NCI-H510A treated with DMSO at 0.1 percent for 48 hours (cell line): ENCODE measurements around the gene CBX7.

Experiments
- DNase-seq: peaks from one replicate; lab custom pipeline; 2025; lab: John Stamatoyannopoulos, UW

CBX7 gene

DNA sequence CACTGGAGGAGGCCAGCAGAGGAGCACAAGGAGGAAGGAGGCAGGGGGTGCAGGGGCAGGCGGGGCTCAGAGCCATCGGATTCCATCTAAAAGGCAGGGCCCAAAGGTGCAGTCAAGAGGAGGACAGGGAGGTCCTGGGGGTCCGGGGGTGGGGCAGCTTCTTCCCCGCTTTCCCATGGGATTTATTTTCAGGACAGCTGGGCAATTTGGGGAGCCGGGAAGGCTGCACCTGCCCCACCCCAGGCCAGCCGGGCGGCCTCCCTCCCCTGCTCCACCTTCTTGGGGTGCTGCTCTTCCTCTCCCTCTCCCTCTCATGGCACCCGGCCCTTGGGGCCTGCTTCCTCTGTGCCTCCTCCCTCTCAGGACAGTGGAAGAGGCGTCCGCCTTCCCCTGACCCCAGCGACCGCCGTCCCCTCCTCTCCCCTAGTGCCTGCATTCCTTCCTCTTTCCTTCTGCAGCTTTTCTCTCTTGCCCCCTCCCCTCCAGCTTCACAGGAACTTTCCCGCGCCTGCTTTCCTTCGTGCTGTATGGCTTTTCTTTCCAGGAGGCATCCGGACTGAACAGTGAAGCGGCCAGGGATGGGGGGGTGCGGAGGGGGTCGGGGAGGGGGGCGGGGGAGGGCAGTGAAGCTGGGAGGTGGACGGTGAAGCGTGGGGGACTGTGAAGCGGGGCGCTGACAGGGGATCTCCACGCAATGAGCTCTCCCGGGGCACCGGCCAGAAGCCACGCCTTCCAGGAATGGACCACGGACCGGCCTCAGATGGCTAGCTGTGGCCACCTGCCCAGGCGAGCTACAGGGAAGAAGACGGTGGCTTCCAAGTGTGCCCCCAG is 28.5 kb downstream of the CBX7 start:
- DNase-seq, result no peak

DNA sequence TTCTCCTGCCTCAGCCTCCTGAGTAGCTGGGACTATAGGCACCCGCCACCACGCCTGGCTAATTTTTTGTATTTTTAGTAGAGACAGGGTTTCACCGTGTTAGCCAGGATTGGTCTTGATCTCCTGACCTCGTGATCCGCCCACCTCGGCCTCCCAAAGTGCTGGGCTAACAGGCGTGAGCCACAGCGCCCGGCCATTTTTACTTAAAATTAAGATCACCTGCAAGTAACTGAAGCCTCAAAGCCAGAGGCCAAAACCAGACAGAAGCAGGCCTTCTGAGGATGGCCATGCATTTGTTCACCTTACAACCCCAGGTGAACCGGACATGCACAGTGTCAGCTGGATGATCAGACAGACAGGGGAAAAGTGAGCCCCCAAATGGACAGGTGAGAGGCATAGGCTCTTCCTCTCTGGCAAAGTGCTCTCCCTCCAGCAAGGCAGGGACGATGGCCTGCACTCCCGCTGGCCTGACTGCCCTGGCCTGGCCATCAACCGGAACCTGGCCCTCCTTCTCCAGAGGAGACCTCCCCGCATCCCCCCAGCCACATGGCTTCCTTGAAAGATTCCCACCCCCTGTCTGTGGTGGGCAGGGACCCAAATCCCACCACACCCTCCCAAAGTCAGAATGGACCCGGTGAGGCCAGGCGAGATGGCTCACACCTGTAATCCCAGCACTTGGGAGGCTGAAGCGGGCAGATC is 29.6 kb downstream of the CBX7 start:
- DNase-seq, result no peak

DNA sequence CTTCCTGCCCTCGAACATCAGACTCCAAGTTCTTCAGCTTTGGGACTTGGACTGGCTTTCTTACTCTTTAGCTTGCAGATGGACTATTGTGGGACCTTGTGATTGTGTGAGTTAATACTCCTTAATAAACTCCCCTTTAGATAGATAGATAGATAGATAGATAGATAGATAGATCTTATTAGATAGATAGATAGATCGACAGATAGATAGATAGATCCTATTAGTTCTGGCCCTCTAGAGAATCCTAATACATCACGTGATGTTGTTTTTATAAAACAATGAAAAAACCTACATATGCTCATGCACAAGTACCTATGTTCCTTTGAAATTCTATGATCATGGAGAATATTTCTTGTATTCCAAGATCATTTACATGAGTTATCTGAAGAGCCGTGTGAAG is 31.5 kb downstream of the CBX7 start:
- DNase-seq, result no peak

DNA sequence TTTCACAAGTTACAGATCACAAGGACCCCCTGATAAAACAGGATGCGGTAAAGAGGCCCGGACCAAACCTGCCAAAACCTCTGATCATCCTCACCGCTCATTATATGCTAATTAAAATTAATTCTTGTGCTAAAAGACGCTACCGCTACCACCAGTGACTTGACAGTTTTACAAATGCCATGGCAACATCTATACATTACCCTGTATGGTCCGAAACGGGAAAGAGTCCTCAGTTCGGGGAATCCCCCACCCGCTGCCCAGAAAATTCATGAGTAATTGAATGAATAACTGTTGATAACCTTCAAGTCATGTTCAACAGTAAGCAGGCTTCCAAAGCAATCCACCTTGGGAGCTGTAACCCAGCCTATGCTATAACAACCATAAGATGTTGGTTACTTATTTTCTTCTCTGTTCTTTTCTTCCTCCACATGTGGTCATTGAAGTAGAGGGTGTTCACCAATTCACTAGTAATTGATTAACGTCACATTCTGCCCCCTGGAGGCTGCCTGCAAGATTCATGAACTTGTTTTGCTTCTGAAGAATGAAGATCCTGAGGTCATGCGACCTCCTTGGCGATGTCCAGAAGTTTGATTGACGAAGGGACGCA is 34.8 kb downstream of the CBX7 start:
- DNase-seq, result peak; percentile 27

DNA sequence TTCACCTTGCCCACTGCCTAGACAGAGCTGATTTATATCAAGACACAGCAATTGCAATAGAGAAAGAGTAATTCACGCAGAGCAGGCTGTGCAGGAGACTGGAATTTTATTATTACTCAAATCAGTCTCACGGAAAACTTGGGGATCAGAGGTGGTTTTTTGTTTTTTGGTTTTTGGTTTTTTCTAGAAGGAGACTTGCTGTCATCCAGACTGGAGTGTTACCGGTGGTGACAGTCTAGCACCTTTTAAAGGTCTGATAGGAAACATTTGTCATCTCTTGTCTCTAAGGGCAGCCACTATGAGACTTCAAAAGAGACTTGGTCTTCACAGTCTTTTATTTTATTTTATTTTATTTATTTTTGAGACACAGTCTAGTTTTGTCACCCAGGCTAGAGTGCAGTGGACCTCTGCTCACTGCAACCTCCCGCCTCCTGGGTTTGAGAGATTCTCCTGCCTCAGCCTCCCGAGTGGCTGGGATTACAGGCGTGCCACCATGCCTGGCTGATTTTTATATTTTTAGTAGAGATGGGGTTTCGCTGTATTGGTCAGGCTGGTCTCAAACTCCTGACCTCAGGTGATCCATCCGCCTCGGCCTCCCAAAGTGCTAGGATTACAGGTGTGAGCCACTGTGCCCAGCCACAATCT is 36.4 kb downstream of the CBX7 start:
- DNase-seq, result no peak

DNA sequence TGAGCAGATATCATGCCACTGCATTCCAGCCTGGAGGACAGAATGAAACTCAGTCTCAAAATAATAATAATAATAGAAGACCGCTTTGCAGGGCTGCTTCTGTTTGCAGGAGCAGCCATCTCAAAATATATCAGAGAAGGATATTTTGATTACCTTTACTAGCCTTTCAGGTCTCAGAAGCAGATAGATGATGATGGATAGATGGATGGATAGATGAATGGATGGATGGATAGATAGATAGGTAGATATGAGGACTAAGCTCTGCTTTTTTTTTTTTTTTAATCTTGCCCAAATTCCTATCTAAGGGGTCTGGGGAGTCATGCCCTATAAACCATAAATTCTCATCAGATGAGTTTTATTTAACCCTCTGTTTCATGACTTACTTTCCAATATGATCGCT is 36.9 kb downstream of the CBX7 start:
- DNase-seq, result no peak

DNA sequence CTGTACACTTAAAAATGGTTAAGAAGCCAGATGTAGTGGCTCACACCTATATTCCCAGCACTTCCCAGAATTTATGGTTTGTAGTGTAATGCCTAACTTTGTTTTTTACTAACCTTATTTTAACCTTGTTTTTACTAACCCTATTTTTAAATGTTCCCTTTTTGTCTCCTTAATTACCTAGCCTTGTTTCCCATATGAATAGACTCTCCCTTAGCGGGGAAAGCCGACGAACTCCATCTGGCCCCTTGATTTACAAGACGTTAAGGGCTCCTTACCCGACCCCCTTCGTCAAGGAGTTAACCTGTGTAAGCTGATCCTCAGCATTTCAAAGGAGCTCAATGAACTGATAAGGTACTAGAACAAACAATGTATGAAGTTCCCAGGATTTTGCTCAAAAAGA is 38.4 kb downstream of the CBX7 start:
- no peak for DNase-seq

DNA sequence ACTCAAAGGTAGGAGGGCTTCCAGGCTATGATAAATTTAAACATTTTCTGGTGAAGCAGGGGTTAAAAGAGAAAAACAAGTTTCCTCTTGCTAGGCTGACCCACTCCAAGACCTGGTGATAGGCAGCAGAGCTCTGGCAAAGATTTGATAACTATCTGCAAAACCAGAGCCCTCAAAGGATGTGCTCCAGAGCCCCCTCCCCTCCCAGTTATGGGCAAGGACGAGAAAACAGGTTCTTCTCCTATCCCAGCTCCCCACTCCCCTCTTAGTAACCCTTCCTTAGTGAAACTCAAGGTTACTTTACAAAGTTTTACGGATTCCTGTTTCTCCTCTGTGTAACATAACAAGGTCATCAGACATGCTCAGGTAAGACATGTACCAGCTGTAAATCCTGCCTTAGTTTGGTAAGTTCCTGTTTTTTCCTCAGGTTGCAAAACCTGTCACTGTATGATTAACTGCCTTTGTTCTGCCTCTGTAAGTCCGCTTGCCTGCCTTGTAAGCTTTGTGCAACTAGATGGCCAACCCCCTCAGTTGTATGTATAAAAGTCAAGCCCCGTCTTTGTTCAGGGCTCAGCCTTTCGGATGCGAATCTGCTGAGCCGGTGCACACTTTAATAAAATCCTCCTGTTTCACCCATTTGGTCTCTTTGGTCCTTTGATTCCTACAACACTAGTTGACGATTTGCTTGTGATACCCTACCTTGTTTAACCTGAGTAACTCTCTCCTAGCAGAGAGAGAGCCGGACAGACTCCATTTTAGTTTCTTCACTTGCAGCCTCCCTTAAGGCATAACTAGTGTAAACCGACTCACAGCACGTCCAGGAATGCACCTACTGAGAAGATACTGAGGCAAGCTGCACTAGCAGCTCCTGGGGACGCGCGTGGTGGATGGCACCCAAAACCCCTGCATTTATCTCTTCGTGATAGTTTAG is 41.6 kb downstream of the CBX7 start:
- peak; percentile 25 for DNase-seq

DNA sequence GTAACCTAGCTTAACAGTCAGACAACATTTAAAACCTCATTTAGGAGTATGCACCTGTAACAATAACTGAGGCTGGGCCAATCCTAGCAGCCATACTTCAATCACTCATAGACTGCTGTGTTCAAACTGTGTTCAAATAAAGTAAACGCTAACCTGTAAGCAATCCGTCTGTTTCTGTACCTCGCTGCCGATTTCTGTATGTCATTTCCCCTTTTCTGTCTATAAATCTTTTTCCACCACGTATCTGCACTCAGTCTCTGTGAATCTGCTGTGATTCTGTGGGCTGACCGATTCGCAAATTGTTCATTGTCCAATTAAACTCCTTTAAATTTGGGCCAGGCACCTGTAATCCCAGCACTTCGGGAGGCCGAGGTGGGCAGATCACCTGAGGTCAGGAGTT is 43.1 kb downstream of the CBX7 start:
- no peak for DNase-seq

DNA sequence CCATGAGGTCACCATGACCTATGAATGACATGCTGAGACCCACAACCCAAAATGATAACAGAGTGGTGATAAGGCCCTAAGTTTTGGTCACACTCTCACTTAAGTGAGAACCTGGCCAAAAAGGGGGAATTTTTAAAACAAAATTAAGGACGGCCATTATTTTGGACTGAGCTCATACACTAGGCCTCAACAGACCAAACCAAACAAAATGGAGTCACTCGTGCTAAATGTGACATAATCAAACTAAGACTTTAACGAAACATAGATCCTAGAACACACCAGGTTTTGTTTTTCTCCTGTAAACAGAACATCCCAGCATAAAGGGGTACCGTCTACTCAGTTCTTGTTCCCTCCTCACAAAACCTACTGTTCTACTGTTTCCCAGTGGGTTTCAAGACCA is 44.0 kb downstream of the CBX7 start:
- no peak for DNase-seq

DNA sequence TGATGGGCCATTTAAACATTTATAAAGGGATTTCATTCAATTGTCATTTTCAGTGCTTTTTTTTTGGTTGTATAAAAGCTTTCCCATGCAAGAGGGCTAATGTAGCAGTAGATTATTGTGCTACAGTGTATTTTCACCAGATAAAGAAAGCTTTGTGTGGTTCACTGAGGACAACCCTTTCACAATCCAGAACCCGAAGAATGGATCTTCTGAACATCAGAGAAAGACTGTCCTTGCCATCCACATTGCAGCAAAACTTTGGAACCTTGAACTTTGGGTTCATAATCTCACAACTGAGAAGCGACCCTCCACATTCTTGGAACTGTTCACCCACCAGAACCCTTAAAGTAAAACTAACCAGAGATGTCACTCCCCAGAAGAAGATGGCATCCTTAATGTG is 46.2 kb downstream of the CBX7 start:
- no peak for DNase-seq

DNA sequence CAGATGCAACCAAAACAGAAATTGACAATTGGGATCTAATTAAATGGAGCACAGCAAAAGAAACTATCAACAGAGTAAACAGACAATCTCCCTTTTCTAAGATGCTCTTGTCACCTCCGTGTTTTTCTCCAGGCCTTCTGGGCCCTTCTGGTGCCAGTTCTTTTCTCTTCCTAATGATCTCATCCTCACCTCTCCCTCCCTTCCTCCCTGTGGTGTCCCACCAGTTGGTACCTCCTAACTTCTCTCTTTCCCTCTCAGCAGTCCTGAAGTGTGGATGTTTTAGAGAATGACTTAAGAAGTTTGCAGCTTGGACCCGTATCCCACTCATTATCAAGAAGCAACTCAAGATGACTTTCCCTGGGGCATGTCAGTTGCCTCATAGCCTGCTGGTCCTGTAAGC is 49.0 kb downstream of the CBX7 start:
- DNase-seq, result no peak

DNA sequence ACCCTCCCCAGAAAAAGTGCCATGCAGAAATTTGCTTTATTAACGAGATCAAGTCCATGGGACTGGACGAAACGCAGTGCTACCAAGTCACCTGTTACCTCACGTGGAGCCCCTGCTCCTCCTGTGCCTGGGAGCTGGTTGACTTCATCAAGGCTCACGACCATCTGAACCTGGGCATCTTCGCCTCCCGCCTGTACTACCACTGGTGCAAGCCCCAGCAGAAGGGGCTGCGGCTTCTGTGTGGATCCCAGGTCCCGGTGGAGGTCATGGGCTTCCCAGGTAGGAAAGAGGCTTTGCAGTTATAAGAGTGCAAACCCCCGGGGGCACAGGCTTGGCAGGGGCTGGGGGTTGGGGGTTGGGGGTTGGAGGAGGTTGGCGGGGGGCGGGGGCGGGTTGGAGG is 51.3 kb downstream of the CBX7 start:
- DNase-seq, result no peak

DNA sequence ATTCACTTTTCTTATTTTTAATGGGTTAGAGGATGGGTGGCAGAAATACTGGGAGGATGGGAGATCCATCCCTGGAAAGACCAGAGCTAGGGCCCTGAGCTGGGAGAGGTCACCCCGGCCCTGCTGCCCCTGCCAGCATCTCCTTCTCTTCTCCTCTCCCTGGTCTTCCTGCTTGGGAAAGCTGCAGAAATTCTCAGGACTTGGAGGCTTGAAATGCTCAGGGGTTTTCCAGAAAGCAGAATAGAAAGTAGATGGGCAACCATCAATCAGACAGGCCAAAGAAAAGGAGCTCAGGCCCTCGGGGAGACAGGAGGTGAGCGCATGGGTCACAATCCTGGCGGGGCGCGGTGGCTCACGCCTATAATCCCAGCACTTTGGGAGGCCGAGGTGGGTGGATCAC is 53.9 kb downstream of the CBX7 start:
- DNase-seq, result no peak

DNA sequence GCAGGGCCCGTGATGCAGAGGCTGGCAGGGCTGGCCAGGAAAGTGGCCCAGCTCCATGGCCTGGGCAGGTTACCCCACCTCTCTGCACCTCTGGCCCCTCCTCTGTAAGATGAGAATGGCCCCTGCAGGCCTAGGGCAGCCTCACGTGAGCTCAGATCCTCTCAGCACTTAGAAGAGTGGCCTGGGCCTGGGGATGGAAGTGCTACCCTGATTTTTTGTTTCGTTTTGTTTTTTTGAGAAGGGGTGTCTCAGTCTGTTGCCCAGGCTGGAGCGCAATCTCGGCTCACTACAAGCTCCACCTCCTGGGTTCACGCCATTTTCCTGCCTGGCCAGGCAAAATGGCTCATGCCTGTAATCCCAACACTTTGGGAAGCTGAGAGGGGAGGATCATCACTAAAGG is 54.5 kb downstream of the CBX7 start:
- DNase-seq, result peak; percentile 16

DNA sequence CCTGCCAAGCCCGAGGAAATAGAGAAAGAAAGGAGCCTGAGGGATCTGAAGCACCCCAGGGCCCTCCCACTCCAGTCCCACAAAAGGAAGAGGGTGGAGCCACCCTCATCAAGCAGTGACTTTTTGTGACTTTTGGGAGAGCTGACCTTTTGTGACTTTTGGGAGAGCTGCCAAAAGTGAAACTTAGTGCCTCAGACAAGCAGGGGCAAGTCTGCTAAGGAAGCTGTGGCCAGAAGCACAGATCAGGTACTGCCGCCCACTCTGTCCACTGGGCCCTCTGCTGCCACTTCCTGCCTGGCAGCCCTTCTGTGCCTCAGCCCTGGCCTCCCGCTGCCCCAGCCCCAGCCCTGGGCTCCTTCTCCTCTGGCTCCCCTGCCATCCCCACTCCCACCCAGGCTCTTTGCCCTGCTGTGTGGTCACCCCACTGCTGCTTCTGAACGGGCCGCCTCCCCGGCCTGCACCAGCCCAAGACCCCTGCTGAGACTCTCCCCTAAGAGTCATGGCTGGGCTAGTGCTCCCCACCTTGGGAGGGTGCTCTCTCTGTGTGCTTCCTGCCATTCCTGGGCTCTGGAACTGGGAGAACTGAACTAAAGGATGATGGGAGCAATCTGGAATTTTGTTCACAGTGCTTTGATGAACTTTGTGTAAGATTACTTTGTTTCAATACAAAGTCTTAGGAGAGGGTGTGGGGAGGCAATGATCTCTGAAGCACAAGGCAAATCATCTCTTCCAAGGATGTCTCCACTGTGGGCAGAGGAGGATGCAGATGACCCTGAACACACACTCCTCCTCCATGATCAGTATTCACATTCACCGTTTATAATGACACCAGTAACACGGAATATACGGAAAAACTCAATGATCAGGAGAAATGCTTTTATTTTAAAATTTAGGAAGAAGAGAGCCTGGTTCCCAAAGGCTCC is 55.1 kb downstream of the CBX7 start, which contains the start of gene APOBEC3H:
Gene APOBEC3H (plus strand): TSS at position 147 of the 923 bp plus-strand sequence. CDS start 3,035 bp downstream, outside the sequence.
- DNase-seq, result no peak

DNA sequence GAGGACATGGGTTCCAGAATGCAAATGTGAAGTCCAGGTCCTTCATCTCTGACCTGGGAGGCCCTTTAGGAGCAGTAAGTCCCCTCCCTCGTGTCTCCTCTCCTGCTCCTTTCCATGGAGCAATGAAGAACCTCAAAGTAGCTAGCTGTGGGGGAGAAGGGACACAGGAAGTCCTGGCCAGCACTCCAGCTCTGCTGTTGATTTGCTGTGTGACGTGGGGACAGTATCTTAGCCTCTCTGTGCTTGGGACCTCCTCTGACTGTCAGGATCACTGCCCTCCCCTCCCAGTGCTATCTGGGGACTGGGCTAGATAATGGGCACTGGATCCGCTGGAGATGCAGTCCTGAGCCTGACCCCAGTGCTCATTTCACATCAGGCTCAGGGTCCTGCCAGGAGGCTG is 56.5 kb downstream of the CBX7 start:
- DNase-seq, result no peak

DNA sequence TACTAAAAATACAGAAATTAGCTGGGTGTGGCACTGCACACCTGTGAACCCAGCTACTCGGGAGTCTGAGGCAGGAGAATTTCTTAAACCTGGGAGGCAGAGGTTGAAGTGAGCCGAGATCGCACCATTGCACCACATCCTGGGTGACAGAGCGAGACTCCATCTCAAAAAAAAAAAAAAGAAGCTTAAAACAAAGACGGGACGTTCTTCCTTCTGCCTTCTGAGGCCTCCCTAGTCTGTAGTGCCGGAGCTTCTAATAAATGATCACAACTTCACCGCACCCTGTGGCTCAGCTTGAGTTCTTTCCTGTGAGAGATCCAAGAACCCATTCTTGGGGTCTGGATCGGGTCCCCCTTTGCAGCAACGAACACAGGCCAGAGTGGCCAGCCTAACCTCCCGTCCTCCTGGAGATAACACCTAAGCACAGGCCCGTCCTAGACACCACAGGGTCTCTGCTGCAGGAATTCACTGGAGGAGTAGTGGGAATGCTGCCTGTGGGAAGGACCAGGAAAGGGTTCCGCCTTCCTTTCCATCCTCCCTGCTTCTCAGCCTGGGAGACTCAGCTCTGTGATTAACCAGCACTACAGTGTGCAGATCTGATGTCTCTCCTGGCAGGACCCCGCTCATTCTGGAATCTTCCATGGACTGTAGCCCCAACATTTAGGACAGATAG is 57.6 kb downstream of the CBX7 start:
- no peak for DNase-seq

DNA sequence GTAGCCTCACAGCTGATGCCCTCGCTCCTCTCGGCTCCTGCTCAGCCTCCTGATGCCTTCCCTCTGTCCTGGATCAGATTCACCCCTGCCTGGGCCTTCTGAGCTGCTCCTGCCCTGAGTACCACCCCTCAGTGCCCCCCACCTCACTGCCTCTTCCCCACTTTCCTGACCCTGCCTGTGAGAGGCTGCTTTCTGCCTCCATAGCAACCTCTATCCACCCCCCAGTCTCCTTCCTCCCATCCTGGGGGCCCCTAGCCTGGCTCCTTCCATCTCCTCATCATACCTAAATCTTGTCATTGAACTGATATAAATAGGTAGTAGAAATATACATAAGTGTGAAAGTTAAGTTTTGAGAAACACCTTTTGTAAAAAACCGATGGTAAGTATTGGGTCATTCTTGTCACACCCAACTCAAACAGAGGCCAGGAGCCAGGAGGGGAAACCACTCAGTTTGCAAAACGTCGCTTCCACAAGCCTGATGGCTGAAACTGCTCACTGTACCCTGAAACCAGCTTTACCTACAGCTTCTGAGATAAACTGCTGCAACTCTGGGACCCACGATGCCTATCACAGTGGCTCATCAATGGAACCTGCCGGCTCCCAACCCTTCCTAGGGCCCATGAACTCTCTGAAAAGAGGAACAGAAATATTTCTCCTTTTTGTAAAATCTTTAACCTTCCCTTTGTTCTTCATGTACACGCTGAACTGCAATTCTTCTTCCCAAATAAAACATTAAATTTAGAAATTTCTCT is 60.2 kb downstream of the CBX7 start:
- DNase-seq, result no peak
